SIG-M5 (cell line): ENCODE measurements around the gene GNAS.

Experiments used
- DNase-seq: peaks from one replicate; lab custom pipeline; 2025; lab: John Stamatoyannopoulos, UW

The GNAS gene

GRCh38 chr20:58853976-58854637 lies 1.6 kb downstream of the GNAS start:
- no peak for DNase-seq

GRCh38 chr20:58854638-58855471 lies 2.3 kb downstream of the GNAS start:
- DNase-seq: no peak

- DNase-seq: no peak
Observed at GRCh38 chr20:58855506-58856389, 3.2 kb downstream of the GNAS start.

- DNase-seq: no peak
Observed at GRCh38 chr20:58863044-58863790, 10.7 kb downstream of the GNAS start.

- DNase-seq: no peak
Observed at GRCh38 chr20:58864346-58864745, 11.8 kb downstream of the GNAS start.

- DNase-seq: no peak
Observed at GRCh38 chr20:58865843-58866242, 13.3 kb downstream of the GNAS start.

- no peak for DNase-seq
Observed at GRCh38 chr20:58867211-58867610, 14.7 kb downstream of the GNAS start.

- no peak for DNase-seq
Observed at GRCh38 chr20:58868795-58869194, 16.3 kb downstream of the GNAS start.

- DNase-seq: no peak
Observed at GRCh38 chr20:58869662-58870227, 17.2 kb downstream of the GNAS start.

- no peak for DNase-seq
Observed at GRCh38 chr20:58870293-58871014, 17.9 kb downstream of the GNAS start.

- no peak for DNase-seq
Observed at GRCh38 chr20:58871533-58872102, 19.1 kb downstream of the GNAS start.

GRCh38 chr20:58874469-58874868 lies 22.0 kb downstream of the GNAS start:
- no peak for DNase-seq

GRCh38 chr20:58875111-58875510 lies 22.6 kb downstream of the GNAS start:
- DNase-seq: no peak

GRCh38 chr20:58875541-58876134 lies 23.1 kb downstream of the GNAS start:
- no peak for DNase-seq

- DNase-seq: no peak
Observed at GRCh38 chr20:58876437-58876836, 23.9 kb downstream of the GNAS start.

- no peak for DNase-seq
Observed at GRCh38 chr20:58877050-58877975, 24.8 kb downstream of the GNAS start.

- DNase-seq: no peak
Observed at GRCh38 chr20:58877976-58878360, 25.5 kb downstream of the GNAS start.

- DNase-seq: no peak
Observed at GRCh38 chr20:58878399-58878798, 25.9 kb downstream of the GNAS start.

- no peak for DNase-seq
Observed at GRCh38 chr20:58880441-58880840, 27.9 kb downstream of the GNAS start.
